Measurements from ENCODE around the gene WNT9B.
A peak's percentile ranks its signal among the peaks of the same experiment; 100 is the strongest.

WNT9B gene

GRCh38 chr17:46815474-46816353 is 35.7 kb upstream of the WNT9B start:
- Histone ChIP-seq H3K4me1 (ENCODE audit: control insufficient read depth, low read depth, low read length) (peaks cover 31% of the 10 kb centered on the region), H3K36me3 (ENCODE audit: control insufficient read depth, low read depth, low read length) (no peaks in the 10 kb centered on the region), H3K4me3 (ENCODE audit: low read length) (no peak overlapping the region), H3K9me3 (ENCODE audit: control insufficient read depth, low read depth, low read length) (no peaks in the 10 kb centered on the region), H3K9ac (ENCODE audit: low read length) (no peak overlapping the region), H3K27me3 (ENCODE audit: control insufficient read depth, insufficient read depth, low read length) (peaks cover 66% of the 10 kb centered on the region), H3K27ac (ENCODE audit: low read length) (no peak overlapping the region)

- Histone ChIP-seq H3K9me3 (ENCODE audit: control insufficient read depth, low read depth, low read length) (no peaks in the 10 kb centered on the region), H3K4me3 (ENCODE audit: low read length) (peak overlapping the region; percentile 40), H3K4me1 (ENCODE audit: control insufficient read depth, low read depth, low read length) (peaks cover 41% of the 10 kb centered on the region), H3K9ac (ENCODE audit: low read length) (no peak overlapping the region), H3K27ac (ENCODE audit: low read length) (no peak overlapping the region), H3K36me3 (ENCODE audit: control insufficient read depth, low read depth, low read length) (no peaks in the 10 kb centered on the region), H3K27me3 (ENCODE audit: control insufficient read depth, insufficient read depth, low read length) (peaks cover 83% of the 10 kb centered on the region)
These were observed 34.1 kb upstream of the WNT9B start for GRCh38 chr17:46817151-46817900.

GRCh38 chr17:46817901-46818209 is 33.5 kb upstream of the WNT9B start:
- H3K9ac ChIP-seq (ENCODE audit: low read length): no peak overlapping the region
- H3K27me3 ChIP-seq (ENCODE audit: control insufficient read depth, insufficient read depth, low read length): peaks cover 87% of the 10 kb centered on the region
- H3K36me3 ChIP-seq (ENCODE audit: control insufficient read depth, low read depth, low read length): no peaks in the 10 kb centered on the region
- H3K4me1 ChIP-seq (ENCODE audit: control insufficient read depth, low read depth, low read length): peaks cover 41% of the 10 kb centered on the region
- H3K4me3 ChIP-seq (ENCODE audit: low read length): peak overlapping the region; percentile 40
- no peaks in the 10 kb centered on the region for H3K9me3 ChIP-seq (ENCODE audit: control insufficient read depth, low read depth, low read length)
- H3K27ac ChIP-seq (ENCODE audit: low read length): no peak overlapping the region

GRCh38 chr17:46818316-46818928 is 33.0 kb upstream of the WNT9B start, which contains the start of gene WNT3:
TSS of gene WNT3 (minus strand) at chr17:46818692. CDS start at chr17:46818597, 95 bp downstream.
- peak within 1 kb of the TSS; percentile 19 for H3K9ac ChIP-seq (ENCODE audit: low read length)
- no peaks in the 10 kb centered on the region for H3K9me3 ChIP-seq (ENCODE audit: control insufficient read depth, low read depth, low read length)
- no peaks in the 10 kb centered on the region for H3K36me3 ChIP-seq (ENCODE audit: control insufficient read depth, low read depth, low read length)
- H3K4me1 ChIP-seq (ENCODE audit: control insufficient read depth, low read depth, low read length): peaks cover 41% of the 10 kb centered on the region
- no peak within 1 kb of the TSS for H3K27ac ChIP-seq (ENCODE audit: low read length)
- peak within 1 kb of the TSS; percentile 66 for H3K4me3 ChIP-seq (ENCODE audit: low read length)
- peaks cover 88% of the 10 kb centered on the region for H3K27me3 ChIP-seq (ENCODE audit: control insufficient read depth, insufficient read depth, low read length)

- H3K36me3 ChIP-seq (ENCODE audit: control insufficient read depth, low read depth, low read length): no peaks in the 10 kb centered on the region
- H3K4me1 ChIP-seq (ENCODE audit: control insufficient read depth, low read depth, low read length): peaks cover 41% of the 10 kb centered on the region
- peaks cover 88% of the 10 kb centered on the region for H3K27me3 ChIP-seq (ENCODE audit: control insufficient read depth, insufficient read depth, low read length)
- no peaks in the 10 kb centered on the region for H3K9me3 ChIP-seq (ENCODE audit: control insufficient read depth, low read depth, low read length)
- peak overlapping the region; percentile 19 for H3K9ac ChIP-seq (ENCODE audit: low read length)
- peak overlapping the region; percentile 66 for H3K4me3 ChIP-seq (ENCODE audit: low read length)
- H3K27ac ChIP-seq (ENCODE audit: low read length): no peak overlapping the region
These were observed 32.2 kb upstream of the WNT9B start for GRCh38 chr17:46818929-46819859.

GRCh38 chr17:46819906-46820351 is 31.5 kb upstream of the WNT9B start:
- H3K27me3 ChIP-seq (ENCODE audit: control insufficient read depth, insufficient read depth, low read length): peaks cover 88% of the 10 kb centered on the region
- no peak overlapping the region for H3K27ac ChIP-seq (ENCODE audit: low read length)
- H3K9me3 ChIP-seq (ENCODE audit: control insufficient read depth, low read depth, low read length): no peaks in the 10 kb centered on the region
- H3K4me1 ChIP-seq (ENCODE audit: control insufficient read depth, low read depth, low read length): peaks cover 36% of the 10 kb centered on the region
- H3K36me3 ChIP-seq (ENCODE audit: control insufficient read depth, low read depth, low read length): no peaks in the 10 kb centered on the region
- H3K9ac ChIP-seq (ENCODE audit: low read length): peak overlapping the region; percentile 7
- H3K4me3 ChIP-seq (ENCODE audit: low read length): peak overlapping the region; percentile 66

- no peaks in the 10 kb centered on the region for H3K9me3 ChIP-seq (ENCODE audit: control insufficient read depth, low read depth, low read length)
- peaks cover 79% of the 10 kb centered on the region for H3K27me3 ChIP-seq (ENCODE audit: control insufficient read depth, insufficient read depth, low read length)
- H3K9ac ChIP-seq (ENCODE audit: low read length): no peak overlapping the region
- H3K36me3 ChIP-seq (ENCODE audit: control insufficient read depth, low read depth, low read length): no peaks in the 10 kb centered on the region
- H3K4me1 ChIP-seq (ENCODE audit: control insufficient read depth, low read depth, low read length): peaks cover 36% of the 10 kb centered on the region
- no peak overlapping the region for H3K27ac ChIP-seq (ENCODE audit: low read length)
- peak overlapping the region; percentile 66 for H3K4me3 ChIP-seq (ENCODE audit: low read length)
These were observed 30.6 kb upstream of the WNT9B start for GRCh38 chr17:46820592-46821450.

GRCh38 chr17:46821482-46822387 is 29.6 kb upstream of the WNT9B start:
- peaks cover 32% of the 10 kb centered on the region for H3K4me1 ChIP-seq (ENCODE audit: control insufficient read depth, low read depth, low read length)
- H3K36me3 ChIP-seq (ENCODE audit: control insufficient read depth, low read depth, low read length): no peaks in the 10 kb centered on the region
- H3K9me3 ChIP-seq (ENCODE audit: control insufficient read depth, low read depth, low read length): no peaks in the 10 kb centered on the region
- no peak overlapping the region for H3K9ac ChIP-seq (ENCODE audit: low read length)
- peak overlapping the region; percentile 30 for H3K4me3 ChIP-seq (ENCODE audit: low read length)
- no peak overlapping the region for H3K27ac ChIP-seq (ENCODE audit: low read length)
- H3K27me3 ChIP-seq (ENCODE audit: control insufficient read depth, insufficient read depth, low read length): peaks cover 70% of the 10 kb centered on the region

- Histone ChIP-seq H3K27me3 (ENCODE audit: control insufficient read depth, insufficient read depth, low read length) (peaks cover 63% of the 10 kb centered on the region), H3K9me3 (ENCODE audit: control insufficient read depth, low read depth, low read length) (no peaks in the 10 kb centered on the region), H3K4me1 (ENCODE audit: control insufficient read depth, low read depth, low read length) (peaks cover 25% of the 10 kb centered on the region), H3K36me3 (ENCODE audit: control insufficient read depth, low read depth, low read length) (no peaks in the 10 kb centered on the region), H3K4me3 (ENCODE audit: low read length) (no peak overlapping the region), H3K9ac (ENCODE audit: low read length) (no peak overlapping the region), H3K27ac (ENCODE audit: low read length) (no peak overlapping the region)
These were observed 28.9 kb upstream of the WNT9B start for GRCh38 chr17:46822388-46822921.
